Endometrial microvascular endothelial cells (primary cell): Measurements from ENCODE around the gene PLPP3. TPM values are rescaled to one million over a fixed set of nuclear protein-coding genes. Genes with fewer than 3 reads are reported as not detected.

Experiments used
- in situ Hi-C: cut with HindIII; loops from 2 replicates; pipeline ENCODE4 v1.10.0; 2017; ENCODE audit warnings: low sequenced_read_pairs, low pct_unique_long_range_greater_than_20kb; ENCODE audit errors: inconsistent ontology term
- total RNA-seq: library from RNA; depleted of rRNA; stranded (reverse); fragments of >200 nt; gene quantifications from one replicate; pipeline ENCODE4 v1.2.3, GENCODE V29; 2015; ENCODE audit errors: inconsistent ontology term

PLPP3 gene
- total RNA-seq, 1 donor from 2014 or later: 14.1 TPM

DNA sequence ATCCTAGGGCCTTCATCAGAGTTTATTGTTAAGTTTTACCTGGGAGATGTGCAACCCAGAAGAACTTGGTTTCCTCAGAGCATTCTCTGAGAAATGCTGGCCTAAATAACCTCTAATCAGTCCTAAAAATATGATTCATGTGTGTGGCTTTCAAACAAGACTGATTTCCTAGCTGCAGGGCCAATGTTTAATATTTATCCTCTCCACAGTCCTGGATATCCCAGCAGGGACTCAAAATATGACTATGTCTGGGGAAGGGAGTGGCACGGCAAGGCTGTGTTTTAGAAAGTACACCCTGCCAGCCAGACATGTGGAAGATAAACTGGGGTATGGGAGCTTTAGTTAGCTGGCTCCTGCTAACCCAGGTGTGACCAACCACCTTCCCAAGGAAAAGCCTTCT is 26.3 kb downstream of the PLPP3 start:
- in situ Hi-C loops: no loop called here

DNA sequence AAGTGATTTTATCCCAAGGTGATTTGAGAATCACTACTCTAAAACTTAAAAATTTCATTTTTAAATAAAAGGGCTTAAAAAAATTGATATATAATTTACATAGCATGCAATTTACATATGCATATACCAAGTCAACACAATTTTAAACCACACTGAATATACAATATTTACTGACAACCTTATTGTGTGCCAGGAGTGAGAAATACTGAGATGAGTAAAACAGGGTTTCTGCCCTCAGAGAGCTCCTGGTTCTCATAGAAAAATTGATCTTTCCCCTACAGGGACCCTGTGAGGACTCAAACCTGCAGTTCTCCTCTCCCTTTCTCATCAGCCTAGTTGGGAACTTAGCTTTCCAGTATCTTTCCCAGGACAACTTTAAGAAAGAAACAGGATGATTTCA is 27.0 kb downstream of the PLPP3 start:
- in situ Hi-C loops: no loop called here

DNA sequence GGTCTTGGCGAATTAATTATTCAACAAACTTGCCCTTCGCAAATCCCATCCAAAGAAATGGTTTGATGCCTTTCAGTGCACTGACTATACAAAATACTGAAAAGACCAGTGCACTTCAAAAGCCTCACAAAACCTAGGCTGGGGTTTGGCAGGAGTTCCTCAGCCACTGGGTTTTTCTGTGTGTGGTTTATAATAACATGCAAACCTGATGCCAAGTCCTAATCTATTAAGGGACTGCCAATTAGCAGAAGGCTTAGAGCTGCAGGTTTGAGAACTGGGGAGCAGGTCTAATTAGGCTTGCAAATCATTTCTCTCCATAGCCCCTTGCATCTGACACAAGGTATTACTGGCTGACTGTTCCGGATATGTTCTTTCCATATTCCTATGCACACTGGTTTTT is 27.7 kb downstream of the PLPP3 start:
- in situ Hi-C loops: no loop called here

DNA sequence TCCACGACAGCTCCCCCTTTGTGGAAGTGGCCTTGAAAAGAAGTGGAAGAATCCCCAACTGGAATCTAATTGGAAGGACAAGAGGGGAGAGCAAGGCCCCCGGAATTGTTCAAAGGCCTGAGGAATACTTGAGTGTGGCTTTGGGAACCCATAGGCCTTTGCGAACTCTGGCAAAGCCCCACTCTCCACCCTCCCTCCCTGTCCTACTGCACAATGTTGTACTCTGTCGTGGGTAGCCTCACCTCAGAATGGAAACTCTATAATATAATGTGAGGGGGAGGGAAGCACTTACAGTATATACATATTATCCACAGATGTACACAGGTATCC is 28.5 kb downstream of the PLPP3 start:
- in situ Hi-C loops: no loop called here

DNA sequence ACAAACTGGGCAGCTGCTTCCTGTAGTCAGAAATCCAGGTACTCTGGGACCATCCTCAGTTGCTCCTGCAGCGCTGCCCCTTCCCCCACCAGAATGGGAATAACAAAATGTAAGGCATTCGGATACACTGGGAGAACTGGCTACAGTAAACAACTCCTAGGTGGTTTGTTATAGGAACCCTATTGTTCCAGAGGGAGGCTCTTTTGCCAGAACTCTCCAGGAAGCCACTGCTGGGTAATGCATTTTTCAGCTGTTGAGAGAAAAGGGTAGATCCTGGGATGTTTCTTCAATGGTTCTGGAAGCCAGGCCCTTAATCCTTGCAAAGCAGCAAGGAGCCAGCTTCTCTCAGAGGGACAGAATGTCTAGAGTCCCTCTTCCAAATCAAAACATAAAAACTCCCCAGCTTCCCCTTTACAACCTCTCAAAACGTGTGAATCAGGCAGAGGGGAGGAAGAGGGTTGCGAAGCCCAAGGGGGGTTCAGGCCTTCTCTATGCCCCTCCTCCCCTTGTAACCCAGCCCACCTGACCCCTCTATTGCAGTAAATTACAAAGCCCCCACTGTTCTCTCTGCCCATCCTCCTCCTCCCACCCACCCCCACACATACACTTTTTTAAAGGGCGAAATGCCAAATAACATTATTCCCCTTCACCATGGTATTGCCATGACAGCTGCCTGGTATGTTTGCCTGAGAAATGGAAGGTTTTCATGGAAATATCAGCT is 29.1 kb downstream of the PLPP3 start:
- in situ Hi-C loops: no loop called here

DNA sequence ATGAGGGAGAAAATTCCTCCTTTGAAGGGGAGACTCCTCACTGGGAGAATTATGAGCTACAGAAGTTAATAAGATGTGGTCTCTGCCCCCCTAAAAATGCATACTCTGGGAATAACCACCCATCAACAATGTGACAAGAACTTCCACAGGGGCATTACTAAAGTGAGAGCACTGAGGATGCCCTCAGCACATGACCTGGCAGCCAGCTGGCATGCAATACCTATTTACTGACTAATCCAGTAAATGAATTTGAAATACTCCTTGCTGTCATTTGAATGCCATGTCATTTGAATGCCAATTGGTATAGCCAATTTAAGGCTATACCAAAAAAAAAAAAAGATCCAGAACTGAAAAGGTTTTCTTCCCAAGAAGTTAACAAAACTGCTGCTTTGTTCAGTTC is 30.8 kb downstream of the PLPP3 start:
- in situ Hi-C loops: no loop called here

DNA sequence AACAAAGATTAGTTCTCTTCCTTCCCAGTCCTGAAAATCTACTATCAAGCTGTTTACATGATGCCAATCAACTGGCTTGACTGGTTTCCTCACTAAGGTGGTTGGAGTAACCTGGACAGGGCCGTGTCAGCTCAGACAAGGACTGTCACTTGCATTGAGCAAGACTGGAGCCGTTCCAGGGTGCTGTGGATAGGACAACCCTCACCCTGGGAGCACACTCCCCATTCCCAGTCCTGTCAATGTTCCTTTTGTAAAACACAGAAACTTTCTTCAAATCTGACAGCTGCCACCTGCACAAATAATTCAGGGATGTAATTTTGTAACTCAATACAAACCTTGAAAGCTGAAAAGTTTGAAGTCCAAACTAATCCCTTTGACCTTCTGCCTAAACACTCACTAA is 31.4 kb downstream of the PLPP3 start:
- in situ Hi-C loops: no loop called here

DNA sequence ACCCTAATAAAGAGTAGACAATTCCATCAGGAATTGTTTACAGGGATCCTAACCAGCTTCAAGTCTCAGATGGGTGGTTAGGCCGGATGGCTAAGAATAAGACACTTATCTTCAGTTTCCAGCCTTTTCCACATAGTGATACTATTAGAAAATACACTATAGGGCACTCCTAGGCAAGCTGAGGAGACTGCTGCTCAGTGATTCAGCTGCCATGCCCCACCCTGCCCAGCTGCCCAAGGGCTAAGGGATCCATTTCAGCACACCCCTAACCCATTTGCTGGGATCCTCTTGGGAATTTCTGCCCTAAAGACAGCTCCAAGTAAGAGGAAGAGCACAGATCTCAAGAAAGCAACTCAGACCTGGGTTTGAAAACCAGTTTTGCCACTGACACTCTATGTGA is 31.9 kb downstream of the PLPP3 start:
- in situ Hi-C loops: no loop called here

DNA sequence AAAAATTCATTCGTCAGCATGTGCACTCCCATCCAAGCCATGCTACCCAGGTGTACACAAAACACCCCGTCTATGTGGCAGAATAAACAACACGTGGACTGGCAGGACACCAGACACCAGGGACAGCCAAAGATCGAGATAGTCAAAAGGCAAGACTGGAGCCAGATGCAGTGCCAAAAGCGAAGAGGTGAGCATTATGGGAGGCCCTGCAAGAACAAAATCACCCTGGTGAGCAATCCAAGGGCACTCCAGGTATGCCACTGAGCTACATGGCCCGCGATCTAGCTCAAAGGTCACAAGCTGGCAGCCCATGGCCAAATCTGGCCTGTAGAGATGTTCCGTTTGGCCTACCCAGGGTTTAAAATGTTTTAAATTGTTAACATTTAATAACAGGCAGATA is 33.7 kb downstream of the PLPP3 start:
- in situ Hi-C loops: no loop called here

DNA sequence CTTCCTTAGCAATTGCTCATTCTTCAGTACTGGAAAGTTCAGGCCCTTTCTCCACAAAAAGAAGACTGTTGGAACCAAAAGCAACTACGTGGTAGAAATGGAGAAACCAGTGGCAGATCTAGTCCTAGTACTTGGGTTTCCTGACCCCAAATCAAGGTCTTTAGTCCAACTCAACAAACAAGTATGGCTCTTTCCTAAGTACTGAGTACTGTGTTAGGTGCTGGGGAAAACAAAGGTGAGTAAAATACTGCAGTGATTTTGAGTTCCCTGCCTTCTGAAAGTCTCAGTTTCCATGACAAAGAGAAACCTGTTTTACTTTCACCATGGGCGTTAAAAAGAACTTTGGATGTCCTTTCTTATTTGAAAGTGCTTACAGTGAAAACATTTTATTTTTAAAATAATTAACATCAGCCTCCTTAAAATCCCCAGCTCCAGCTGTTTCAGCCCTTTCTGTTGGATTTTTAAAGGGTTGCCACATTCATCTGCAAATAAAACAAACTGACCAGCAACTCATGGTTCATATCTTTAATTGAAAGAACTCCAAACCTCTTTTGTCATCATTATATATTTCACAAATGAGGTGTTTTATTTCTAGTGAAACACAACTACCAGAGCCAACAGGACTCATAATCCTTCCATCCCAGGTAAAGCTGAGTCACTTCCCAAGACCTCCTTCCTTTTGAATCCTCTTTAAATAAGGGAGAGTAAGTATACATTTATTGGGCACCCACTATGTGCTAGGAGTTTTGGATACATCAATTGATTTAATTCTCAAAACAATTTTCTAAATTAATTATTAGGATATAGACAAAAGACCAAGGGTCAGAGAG is 35.4 kb downstream of the PLPP3 start:
- in situ Hi-C loops: no loop called here

DNA sequence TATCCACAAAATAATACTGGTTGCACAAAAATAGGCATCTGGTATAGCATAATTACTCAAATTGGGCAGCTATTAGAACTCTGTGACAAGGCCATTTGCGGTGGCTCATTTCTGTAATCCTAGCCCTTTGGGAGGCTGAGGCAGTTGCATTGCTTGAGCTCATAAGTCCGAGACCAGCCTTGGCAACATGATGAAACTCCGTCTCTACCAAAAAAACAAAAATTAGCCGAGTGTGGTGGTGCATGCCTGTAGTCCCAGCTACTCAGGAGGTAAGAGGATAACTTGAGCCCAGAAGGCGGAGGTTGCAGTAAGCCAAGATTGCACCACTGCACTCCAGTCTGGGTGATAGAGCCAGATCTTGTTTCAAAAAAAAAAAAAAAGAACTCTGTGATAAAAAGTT is 36.7 kb downstream of the PLPP3 start:
- in situ Hi-C loops: no loop called here

DNA sequence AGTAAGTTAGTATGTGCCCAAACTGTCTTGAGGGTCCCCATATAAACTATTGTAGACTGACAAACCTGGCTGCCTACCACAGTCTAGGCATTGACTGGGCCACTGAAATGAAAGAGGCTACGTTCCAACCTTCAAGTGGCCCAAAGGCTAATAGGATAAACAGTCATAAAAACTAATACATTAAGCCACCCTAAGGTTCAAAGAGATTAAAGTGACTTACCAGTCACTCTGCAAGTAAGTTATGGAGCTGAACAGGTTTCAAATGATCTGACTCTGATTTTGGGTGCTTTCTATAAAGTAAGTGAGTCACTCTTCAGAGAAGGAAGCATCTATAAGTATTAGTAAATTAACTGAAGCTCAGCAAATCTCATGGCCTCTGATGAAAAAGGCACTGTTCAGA is 38.0 kb downstream of the PLPP3 start:
- in situ Hi-C loops: no loop called here

DNA sequence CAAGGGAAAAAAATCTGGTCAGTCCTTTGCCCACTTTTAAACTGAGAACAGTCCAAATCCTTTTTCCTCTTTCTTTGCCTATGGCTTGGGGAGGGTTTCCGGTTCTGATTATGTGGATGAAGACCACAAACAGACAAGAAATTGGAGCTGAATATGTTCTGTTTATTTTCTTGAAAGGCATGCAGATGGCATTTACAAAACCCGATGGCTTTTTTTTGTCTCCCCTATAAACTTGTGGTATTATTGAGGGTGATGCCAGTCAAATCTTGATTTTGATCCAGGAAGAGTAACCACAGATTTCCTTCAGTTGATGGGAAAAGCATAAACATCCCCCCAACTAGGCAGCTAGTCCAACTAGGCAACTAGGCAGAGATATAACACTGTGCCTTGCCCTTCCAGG is 38.9 kb downstream of the PLPP3 start:
- in situ Hi-C loops: no loop called here

DNA sequence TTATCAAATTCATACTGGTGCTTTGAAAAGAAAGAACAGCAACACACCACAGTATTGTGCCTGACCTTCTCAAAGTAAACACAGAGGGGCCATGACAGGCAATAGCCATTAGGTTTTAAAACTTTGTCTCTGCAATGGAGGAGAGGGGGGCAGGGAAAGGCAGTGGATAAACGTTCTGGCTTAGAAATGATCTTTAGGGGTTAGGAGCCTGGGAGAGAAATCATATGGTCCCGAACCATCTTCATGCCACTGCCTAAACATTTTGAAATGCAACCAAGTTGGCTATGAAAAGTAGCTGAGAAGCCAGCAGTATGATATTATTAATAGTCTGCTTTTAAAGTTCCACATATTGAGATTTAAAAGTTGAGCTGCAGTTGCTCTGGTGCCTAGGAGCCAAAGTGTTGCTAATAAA is 39.8 kb downstream of the PLPP3 start:
- in situ Hi-C loops: no loop called here

DNA sequence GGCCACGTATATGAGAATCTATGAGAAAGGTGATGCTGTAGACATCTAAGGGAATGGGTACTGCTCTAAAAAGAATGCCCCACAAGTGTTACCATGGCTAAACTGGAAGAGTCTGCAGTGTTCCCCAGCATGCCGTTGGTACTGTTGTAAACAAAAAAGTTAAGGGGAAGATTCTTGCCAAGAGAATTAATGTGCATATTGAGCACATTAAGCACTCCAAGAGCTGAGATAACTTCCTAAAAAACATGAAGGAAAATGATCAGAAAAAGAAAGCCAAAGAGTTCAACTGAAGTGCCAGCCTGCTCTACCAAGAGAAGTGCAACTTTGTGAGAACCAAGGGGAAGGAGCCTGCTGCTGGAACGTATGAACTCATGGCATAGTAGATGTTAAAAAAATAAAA is 40.8 kb downstream of the PLPP3 start:
- in situ Hi-C loops: no loop called here

DNA sequence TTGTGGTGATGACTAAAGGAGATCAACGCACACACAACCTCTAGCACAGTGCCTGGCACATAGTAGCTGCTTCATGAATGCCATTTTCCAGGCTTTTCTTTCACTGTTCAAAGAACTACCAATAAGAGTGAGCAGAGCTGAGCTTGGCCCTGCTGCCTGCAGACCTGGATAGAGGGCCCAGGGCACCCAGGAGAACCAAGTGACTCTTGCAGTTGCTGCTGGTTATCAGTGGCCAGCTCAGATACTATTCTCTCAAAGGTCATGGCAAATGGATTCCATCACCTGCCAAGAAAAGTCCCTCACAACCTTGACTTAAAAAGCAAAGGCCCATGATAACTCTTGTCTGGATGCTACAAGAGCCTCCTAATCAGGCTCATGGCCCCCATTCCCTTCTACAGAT is 41.7 kb downstream of the PLPP3 start:
- in situ Hi-C loops: no loop called here

DNA sequence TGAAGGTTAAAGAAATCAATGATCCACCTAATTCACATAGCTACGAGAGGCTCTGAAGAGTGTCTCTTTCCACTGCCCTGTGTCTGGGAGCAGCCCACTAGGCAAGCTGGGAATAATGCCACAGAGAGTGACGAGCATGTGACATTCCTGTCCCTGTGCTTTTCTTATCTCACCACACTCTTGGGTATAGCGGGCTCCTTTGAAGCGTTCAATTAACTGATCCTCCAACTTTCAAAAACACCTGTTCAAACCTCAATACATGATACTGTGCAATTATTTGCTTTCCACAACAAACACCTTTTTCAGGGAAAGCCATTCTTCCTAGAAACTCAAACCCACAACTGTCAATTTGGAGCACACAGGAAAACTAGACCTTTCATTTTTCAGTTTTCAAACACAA is 43.4 kb downstream of the PLPP3 start:
- in situ Hi-C loops: no loop called here

DNA sequence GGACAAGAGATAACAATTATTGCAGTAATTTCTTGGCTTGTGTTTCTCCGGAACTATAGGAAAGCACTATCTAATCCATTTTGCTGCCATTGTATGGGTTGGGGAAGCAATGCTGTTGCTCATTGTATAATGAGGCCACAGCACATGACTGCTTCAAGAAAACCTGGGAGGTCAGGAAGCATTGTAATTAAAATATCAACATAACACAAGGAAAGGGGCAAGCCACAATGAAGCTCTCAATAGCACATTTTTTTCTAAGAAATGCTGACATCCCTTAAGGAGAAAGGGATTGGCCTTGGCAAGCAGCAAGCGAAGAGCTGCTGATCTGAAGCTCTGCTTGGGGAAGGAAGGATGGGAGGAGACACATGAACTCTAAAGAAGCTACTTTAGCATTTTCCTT is 44.0 kb downstream of the PLPP3 start:
- in situ Hi-C loops: no loop called here

DNA sequence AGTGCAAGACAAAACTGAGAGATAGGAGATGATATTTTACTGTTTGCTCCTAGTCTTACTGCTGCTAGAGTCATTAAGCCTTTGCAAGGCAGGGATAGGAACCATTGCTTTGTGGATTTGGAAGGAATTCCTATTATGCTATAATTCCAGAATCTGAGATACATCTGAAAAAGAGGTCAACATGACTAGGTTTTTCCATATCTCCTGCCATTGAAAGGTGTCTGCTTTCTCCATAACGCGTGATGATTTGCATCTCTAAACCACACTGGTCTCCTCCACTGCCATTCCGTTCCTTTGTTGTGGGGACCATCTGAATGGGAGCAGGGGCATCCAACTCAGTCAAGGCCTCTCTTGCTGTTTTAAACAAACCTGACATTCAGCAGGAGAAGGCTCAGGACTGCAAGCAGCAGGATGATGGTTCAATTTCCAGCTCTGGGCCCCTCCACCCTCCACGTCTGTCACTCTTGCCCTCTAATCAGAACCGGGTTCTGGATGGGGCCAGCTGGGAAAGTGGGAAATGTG is 45.2 kb downstream of the PLPP3 start:
- in situ Hi-C loops: no loop called here

DNA sequence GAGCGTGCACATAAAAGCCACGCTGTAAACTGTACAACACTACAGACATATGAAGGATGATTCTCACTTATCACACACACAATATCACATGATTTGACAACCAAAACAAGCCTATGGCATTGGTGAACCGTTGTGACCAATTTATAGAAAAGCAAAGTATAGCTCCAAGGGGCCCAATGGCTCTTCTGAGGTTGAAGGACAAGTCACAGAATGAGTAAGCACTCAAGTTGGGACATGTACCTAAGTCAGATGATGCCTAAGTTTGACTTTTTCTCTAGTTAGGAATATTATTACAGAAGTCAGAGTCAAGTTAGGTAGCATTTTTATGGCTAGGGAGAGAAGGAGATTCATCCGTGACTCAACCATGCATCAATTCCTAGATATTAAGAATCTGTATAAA is 45.7 kb downstream of the PLPP3 start:
- in situ Hi-C loops: no loop called here
